HepG2 (cell line): ENCODE data around the gene LRRC51. TPM values are rescaled to one million over a fixed set of nuclear protein-coding genes. Genes with fewer than 3 reads are reported as not detected.

ENCODE experiments used
- E2F1 ChIP-seq: sonication (generic); formaldehyde crosslinking; IDR thresholded peaks from 2 replicates; pipeline ENCODE4 v1.5.0; 2020; ENCODE audit warnings: missing genetic modification reagents
- HMGXB3 ChIP-seq: sonication (generic); formaldehyde crosslinking; IDR thresholded peaks from 2 replicates; pipeline ENCODE4 v1.4.0; 2020; ENCODE audit warnings: missing genetic modification reagents, borderline replicate concordance
- HOMEZ ChIP-seq: IDR thresholded peaks from 2 replicates; pipeline ENCODE4 v1.6.1; 2016; ENCODE audit warnings: low read depth
- ISX ChIP-seq: sonication (generic); formaldehyde crosslinking; conservative IDR thresholded peaks from 2 replicates; pipeline ENCODE4 v1.5.0; 2020; ENCODE audit warnings: missing genetic modification reagents
- KDM1A ChIP-seq: IDR thresholded peaks from 2 replicates; pipeline ENCODE4 v1.6.1; 2016; ENCODE audit warnings: missing compliant biosample characterization
- MATR3 ChIP-seq: sonication (generic); formaldehyde crosslinking; IDR thresholded peaks from 2 replicates; pipeline ENCODE4 v1.4.0; 2020; ENCODE audit warnings: missing genetic modification reagents
- MYNN ChIP-seq: sonication (generic); formaldehyde crosslinking; IDR thresholded peaks from 2 replicates; pipeline ENCODE4 v1.4.0; 2020; ENCODE audit warnings: mild to moderate bottlenecking, low read depth, missing genetic modification reagents
- MYPOP ChIP-seq: sonication (generic); formaldehyde crosslinking; IDR thresholded peaks from 2 replicates; pipeline ENCODE4 v1.8.1; 2023; ENCODE audit warnings: mild to moderate bottlenecking, moderate library complexity, missing genetic modification reagents
- NFE2 ChIP-seq: sonication (generic); formaldehyde crosslinking; IDR thresholded peaks from 2 replicates; pipeline ENCODE4 v1.4.0; 2020; ENCODE audit warnings: missing genetic modification reagents
- PITX1 ChIP-seq: sonication (generic); formaldehyde crosslinking; IDR thresholded peaks from 2 replicates; pipeline ENCODE4 v1.5.1; 2020; ENCODE audit warnings: mild to moderate bottlenecking, missing genetic modification reagents
- RFX3 ChIP-seq: IDR thresholded peaks from 2 replicates; pipeline ENCODE4 v1.6.1; 2016; ENCODE audit warnings: missing biosample characterization, missing genetic modification reagents
- TOPORS ChIP-seq: sonication (generic); formaldehyde crosslinking; IDR thresholded peaks from 2 replicates; pipeline ENCODE4 v1.8.0; 2023; ENCODE audit warnings: mild to moderate bottlenecking, missing genetic modification reagents
- WIZ ChIP-seq: sonication (generic); formaldehyde crosslinking; IDR thresholded peaks from 2 replicates; pipeline ENCODE4 v1.5.1; 2020; ENCODE audit warnings: mild to moderate bottlenecking, missing genetic modification reagents
- ZNF20 ChIP-seq: sonication (generic); formaldehyde crosslinking; IDR thresholded peaks from 2 replicates; pipeline ENCODE4 v1.4.0; 2020; ENCODE audit warnings: mild to moderate bottlenecking, moderate library complexity, missing genetic modification reagents
- ZNF430 ChIP-seq: sonication (generic); formaldehyde crosslinking; IDR thresholded peaks from 2 replicates; pipeline ENCODE4 v1.9.0; 2021; ENCODE audit warnings: mild to moderate bottlenecking, missing genetic modification reagents
- ZNF605 ChIP-seq: sonication (generic); formaldehyde crosslinking; IDR thresholded peaks from 2 replicates; pipeline ENCODE4 v1.8.0; 2022; ENCODE audit warnings: mild to moderate bottlenecking, missing genetic modification reagents
- ZNF652 ChIP-seq: IDR thresholded peaks from 2 replicates; pipeline ENCODE4 v1.6.1; 2016; ENCODE audit warnings: low read depth, borderline replicate concordance
- ZNF775 ChIP-seq: sonication (generic); formaldehyde crosslinking; IDR thresholded peaks from 2 replicates; pipeline ENCODE4 v1.4.0; 2020; ENCODE audit warnings: missing genetic modification reagents, mild to moderate bottlenecking, moderate library complexity, borderline replicate concordance
- ZNF777 ChIP-seq: sonication (generic); formaldehyde crosslinking; IDR thresholded peaks from 2 replicates; pipeline ENCODE4 v1.4.0; 2020; ENCODE audit warnings: missing genetic modification reagents
- ZSCAN12 ChIP-seq: sonication (generic); formaldehyde crosslinking; IDR thresholded peaks from 2 replicates; pipeline ENCODE4 v1.9.0; 2021; ENCODE audit warnings: mild to moderate bottlenecking, missing genetic modification reagents
- polyA plus RNA-seq, 8 experiments: library from polyadenylated mRNA; depleted of rRNA in 3 of 8; stranded (reverse) in 7 of 8; unstranded in 1 of 8; fragments of >200 nt; fragmentation: Illumina TruSeq in 4 of 8; extraction: Trizol in 4 of 8; gene quantifications; 2 replicates each; pipeline versions ENCODE4 v1.2.1 to v1.2.3, GENCODE V29; 2011 to 2016; ENCODE audit warnings: low read depth in 4 of 8, missing spikeins in 1 of 8, mixed read lengths in 1 of 8; ENCODE audit not compliant: insufficient read depth in 1 of 8
- total RNA-seq, 5 experiments: library from RNA; depleted of rRNA; stranded (reverse); fragments of >200 nt; fragmentation: Illumina TruSeq; extraction: Trizol; gene quantifications; 2 replicates each; pipeline ENCODE4 v1.2.3, GENCODE V29; 2016; ENCODE audit warnings: low read depth in 1 of 5
- TF ChIP-seq, protein P1 (sequence below): sonication (generic); formaldehyde crosslinking; IDR thresholded peaks from 2 replicates; pipeline ENCODE4 v1.4.0; 2020; ENCODE audit warnings: missing genetic modification reagents, borderline replicate concordance

LRRC51 gene
- total and polyA plus RNA-seq, 2 of the 13 experiments (the other 11 are each of a cell fraction or from before 2014, with no cell fraction given): 5.3 to 6.0 TPM

DNA sequence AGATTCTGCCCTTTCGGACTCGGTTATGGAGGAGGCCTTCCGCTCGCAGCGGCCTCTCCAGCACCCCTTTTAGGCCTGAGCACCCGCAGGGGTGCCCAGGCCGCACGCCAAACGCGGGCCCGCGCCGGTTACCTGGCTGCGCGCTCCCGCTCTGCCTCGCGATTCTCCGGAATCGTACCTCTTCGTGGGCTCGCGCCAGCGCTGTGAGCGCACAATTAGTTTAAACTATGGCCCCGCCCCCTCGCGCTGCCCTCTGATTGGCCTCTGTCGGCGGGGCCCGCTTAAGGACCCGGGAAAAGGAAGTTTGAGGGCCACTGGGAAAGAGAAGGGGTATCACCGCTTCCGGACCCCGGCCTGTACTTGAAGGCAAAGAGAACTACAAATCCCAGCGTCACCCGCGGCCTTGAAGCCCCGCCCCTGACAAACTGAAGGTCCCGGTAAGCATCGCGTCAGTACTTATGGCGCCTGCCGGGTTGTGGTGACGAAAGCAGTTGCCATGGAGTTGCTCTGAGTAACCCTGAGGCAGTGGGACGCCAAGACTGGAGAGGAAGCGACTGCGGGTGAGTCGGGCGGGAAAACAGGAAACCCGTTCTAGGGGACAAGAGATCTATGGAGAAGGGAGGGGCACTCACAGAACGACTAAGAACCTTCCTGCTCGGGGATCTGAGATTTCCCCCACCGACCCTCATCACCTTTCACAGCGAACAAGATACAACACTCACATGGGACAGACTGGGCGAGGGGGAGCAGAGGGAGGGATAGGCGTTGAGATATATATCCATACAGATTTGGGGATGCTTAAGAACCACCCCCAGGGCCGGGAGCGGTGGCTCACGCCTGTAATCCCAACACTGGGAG is at the start of gene LRRC51, which contains the start of gene NUMA1 (continued):
- TF ChIP-seq MATR3 (CRISPR knock-in tag) (no peak), ZNF775 (CRISPR knock-in tag) (no peak), MYPOP (CRISPR knock-in tag) (peak; percentile 72; the same call in 1 of the 2 replicates), E2F1 (CRISPR knock-in tag) (peak; percentile 99), WIZ (no peak), NFE2 (CRISPR knock-in tag) (no peak), HOMEZ (CRISPR knock-in tag) (no peak; the same call in 1 of the 2 replicates), ZNF777 (CRISPR knock-in tag) (no peak), ISX (no peak), KDM1A (CRISPR knock-in tag) (no peak), PITX1 (CRISPR knock-in tag) (peak; percentile 53; the same call in 1 of the 2 replicates), ZNF652 (CRISPR knock-in tag) (no peak), ZSCAN12 (no peak), ZNF605 (CRISPR knock-in tag) (peak; percentile 76), ZNF430 (CRISPR knock-in tag) (0 out of 2 replicates have a peak, but pooled peaks have one; percentile 10), TOPORS (CRISPR knock-in tag) (no peak), RFX3 (peak; percentile 91), HMGXB3 (no peak; the same call in 1 of the 2 replicates), MYNN (CRISPR knock-in tag) (no peak), ZNF20 (CRISPR knock-in tag) (no peak)
- TF ChIP-seq, protein P1, sequence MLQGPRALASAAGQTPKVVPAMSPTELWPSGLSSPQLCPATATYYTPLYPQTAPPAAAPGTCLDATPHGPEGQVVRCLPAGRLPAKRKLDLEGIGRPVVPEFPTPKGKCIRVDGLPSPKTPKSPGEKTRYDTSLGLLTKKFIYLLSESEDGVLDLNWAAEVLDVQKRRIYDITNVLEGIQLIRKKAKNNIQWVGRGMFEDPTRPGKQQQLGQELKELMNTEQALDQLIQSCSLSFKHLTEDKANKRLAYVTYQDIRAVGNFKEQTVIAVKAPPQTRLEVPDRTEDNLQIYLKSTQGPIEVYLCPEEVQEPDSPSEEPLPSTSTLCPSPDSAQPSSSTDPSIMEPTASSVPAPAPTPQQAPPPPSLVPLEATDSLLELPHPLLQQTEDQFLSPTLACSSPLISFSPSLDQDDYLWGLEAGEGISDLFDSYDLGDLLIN (CRISPR knock-in tag): peak; percentile 26; the same call in 1 of the 2 replicates
